ENCODE data around the gene MC2R. TPM values are rescaled to one million over a fixed set of nuclear protein-coding genes. Genes with fewer than 3 reads are reported as not detected.

The MC2R gene
- total and polyA plus RNA-seq, 2 of the 8 experiments (the other 6 are each of a cell fraction or from before 2014, with no cell fraction given): not detected

DNA sequence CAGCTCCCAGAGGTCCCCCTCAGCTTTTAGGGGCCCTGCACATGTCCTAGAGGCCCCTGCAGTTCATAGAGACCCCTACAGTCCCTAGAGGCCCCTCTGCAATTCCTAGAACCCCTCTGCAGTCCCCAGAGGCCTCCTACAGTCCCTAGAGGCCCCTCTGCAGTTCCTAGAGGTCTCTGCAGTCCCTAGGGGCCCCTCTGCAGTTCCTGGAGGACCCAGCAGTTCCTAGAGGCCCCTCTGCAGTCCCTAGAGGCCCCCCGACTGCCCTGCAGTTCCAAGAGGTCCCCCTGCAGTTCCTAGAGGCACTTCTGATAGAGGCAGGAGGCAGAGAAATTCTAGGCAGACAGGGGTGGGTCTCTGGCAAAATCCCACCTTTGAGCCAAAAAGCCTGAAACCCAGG, 35.4 kb downstream of the MC2R start (continued):
- TF ChIP-seq SP2 (IDR thresholded peaks at IDR 0.05; ENCODE audit: low read length): no peak
- TF ChIP-seq CEBPB (IDR thresholded peaks at IDR 0.05; ENCODE audit: low read depth, low read length): no peak
